ENCODE data around the gene ELL3. TPM values are rescaled to one million over a fixed set of nuclear protein-coding genes. Genes with fewer than 3 reads are reported as not detected.

Gene ELL3
- total RNA-seq, 4 donors from 2014 or later = 34.7 to 84.1 (median 73.2) TPM

DNA sequence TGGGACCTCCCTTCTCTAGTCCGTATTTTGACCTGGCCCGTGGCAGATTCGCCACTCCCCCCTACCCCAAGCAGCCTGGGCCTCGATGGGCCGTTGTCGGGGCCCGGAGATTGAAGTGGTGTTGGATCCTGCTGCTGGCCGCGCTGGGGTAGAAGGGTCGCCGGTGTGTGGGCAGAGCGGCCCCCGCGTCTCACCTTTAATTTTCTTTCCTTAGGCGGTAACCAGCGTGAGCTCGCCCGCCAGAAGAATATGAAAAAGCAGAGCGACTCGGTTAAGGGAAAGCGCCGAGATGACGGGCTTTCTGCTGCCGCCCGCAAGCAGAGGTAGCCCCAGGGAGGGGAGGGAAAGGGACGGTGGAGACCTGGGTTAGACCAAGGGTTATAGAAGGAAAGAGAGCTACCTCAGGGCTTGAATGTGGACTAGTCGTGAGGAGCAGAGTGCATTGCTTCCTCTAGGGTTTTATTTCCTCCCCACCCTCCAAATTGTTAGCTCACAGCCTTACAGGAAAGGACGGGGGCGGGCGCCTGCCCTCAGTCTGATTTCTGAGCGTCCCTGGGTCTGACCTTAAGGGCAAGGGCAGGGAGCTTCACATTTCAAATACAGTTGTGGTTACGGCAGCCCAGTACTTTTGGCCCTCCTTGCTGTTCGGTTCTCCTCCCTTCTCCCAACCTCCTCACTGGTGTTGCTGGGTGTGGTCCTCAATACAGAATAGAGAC lies 16.2 kb upstream of the ELL3 start:
- TF ChIP-seq, protein P1, sequence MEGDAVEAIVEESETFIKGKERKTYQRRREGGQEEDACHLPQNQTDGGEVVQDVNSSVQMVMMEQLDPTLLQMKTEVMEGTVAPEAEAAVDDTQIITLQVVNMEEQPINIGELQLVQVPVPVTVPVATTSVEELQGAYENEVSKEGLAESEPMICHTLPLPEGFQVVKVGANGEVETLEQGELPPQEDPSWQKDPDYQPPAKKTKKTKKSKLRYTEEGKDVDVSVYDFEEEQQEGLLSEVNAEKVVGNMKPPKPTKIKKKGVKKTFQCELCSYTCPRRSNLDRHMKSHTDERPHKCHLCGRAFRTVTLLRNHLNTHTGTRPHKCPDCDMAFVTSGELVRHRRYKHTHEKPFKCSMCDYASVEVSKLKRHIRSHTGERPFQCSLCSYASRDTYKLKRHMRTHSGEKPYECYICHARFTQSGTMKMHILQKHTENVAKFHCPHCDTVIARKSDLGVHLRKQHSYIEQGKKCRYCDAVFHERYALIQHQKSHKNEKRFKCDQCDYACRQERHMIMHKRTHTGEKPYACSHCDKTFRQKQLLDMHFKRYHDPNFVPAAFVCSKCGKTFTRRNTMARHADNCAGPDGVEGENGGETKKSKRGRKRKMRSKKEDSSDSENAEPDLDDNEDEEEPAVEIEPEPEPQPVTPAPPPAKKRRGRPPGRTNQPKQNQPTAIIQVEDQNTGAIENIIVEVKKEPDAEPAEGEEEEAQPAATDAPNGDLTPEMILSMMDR (IDR thresholded peaks at IDR 0.05) = peak in 3 of 6 experiments; percentile 13 to 26 (median 22)
- peak in 1 of 2 donors; percentile 27 for TF ChIP-seq POLR2A (IDR thresholded peaks at IDR 0.05)
- H3K4me1 ChIP-seq = peaks cover 2 to 35% (median 7%) of the 10 kb centered on the region in 4 donors
- H3K27me3 ChIP-seq = no peaks in the 10 kb centered on the region
- DNase-seq = peak in 2 of 3 donors; percentile 59
- H3K9me3 ChIP-seq = no peaks in the 10 kb centered on the region
- peak overlapping the region; percentile 67 to 95 (median 86) for H3K4me3 ChIP-seq
- peak overlapping the region; percentile 90 to 100 (median 94) for H3K27ac ChIP-seq
- H3K36me3 ChIP-seq = peaks cover 0 to 36% (median 0%) of the 10 kb centered on the region in 3 donors

DNA sequence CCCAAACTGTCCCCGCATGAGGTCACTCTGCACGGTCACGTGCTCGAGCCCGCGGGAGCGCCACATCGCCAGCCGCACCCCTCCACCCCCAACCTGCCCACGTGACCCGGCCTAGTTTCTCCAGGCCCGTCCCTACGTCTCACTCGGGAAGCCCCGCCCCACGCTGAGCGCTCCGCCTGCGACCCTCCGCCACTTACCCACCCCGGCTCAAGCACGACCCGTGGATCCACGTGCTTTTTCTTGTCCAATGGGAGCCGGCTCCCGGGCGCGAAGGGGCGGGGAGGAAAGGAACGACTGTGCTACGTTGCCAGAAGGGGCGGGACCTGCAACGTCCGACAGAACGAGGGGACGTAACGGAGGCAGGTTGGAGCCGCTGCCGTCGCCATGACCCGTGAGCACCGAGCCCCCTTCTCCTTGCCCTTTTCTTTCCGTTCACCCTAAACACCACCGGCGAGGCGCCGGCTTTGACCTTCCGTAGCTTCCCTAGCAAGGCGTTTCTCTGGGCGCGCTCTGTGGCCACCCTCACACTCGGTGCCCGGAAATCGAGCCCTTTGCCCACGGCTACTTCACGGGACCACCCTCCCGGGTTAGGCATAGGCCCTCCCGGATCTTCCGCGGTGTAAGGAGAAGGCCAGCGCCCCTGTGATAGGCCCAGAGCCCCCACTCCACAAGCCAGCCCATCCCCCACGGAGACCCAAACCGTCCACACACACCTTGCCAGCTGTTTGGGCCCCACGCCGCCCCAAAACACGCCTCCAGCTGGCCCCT lies 15.4 kb upstream of the ELL3 start, which contains the start of gene SERF2:
SERF2 (plus strand) TSS at position 328 of the 768 bp plus-strand sequence; CDS start at position 385, 57 bp downstream.
- H3K4me1 ChIP-seq = peaks cover 2 to 30% (median 7%) of the 10 kb centered on the region in 4 donors
- TF ChIP-seq POLR2A (IDR thresholded peaks at IDR 0.05) = peak; percentile 98 to 100
- TF ChIP-seq, protein P1 (IDR thresholded peaks at IDR 0.05) = no peak
- H3K27ac ChIP-seq = peak within 1 kb of the TSS; percentile 90 to 100 (median 94)
- H3K36me3 ChIP-seq = peaks cover 0 to 36% (median 0%) of the 10 kb centered on the region in 3 donors
- peak within 1 kb of the TSS; percentile 67 to 95 (median 86) for H3K4me3 ChIP-seq
- DNase-seq = peak; percentile 100
- H3K27me3 ChIP-seq = no peaks in the 10 kb centered on the region
- no peaks in the 10 kb centered on the region for H3K9me3 ChIP-seq

DNA sequence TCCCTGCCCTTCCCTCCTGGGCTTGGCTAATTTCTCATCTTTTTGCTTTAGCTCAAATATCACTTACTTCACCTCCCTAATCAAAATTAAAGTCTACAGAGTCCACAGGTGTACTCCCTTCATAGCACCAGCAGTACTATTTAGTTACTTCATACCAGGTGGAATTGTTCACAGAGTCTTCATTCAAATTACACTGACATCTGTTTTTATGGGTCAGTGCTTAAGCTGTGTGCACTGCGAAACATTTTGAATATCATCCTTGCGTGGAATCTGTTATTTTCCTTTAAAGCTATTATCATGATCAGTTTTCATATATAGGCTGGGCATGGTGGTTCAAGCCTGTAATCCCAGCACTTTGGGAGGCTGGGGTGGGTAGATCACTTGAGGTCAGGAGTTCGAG lies 12.6 kb upstream of the ELL3 start:
- H3K36me3 ChIP-seq = peaks cover 0 to 12% (median 0%) of the 10 kb centered on the region in 3 donors
- TF ChIP-seq, protein P1 (IDR thresholded peaks at IDR 0.05) = no peak
- TF ChIP-seq POLR2A (IDR thresholded peaks at IDR 0.05) = no peak
- H3K4me3 ChIP-seq = no peak overlapping the region
- H3K27ac ChIP-seq = peak overlapping the region in 2 of 4 donors; percentile 68 to 90
- H3K4me1 ChIP-seq = peaks cover 2 to 14% (median 6%) of the 10 kb centered on the region in 4 donors
- H3K9me3 ChIP-seq = no peaks in the 10 kb centered on the region
- DNase-seq = no peak
- H3K27me3 ChIP-seq = no peaks in the 10 kb centered on the region

DNA sequence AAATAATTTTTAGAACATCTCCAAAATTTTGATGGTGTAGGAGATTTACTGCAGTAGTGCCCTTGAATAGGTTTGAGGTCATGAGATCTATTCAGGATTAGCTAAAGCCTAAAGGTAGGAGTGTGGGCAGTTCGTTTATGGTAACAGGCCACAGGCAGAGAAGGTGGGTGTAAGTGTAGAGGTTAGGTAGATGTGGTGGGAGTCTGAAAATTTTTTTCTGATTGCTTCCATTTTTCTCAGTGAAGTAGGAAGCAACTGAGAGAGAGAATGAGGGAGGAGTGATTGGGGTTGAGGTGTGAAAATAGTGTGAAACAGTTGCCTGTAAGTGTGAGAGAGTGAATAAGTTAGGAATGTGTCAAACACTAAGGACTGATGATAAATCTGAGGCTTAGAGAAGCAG lies 2.2 kb upstream of the ELL3 start:
- Histone ChIP-seq H3K9me3 (no peaks in the 10 kb centered on the region), H3K27ac (no peak overlapping the region), H3K4me1 (peaks cover 0 to 15% (median 3%) of the 10 kb centered on the region in 4 donors), H3K36me3 (peaks cover 0 to 7% (median 0%) of the 10 kb centered on the region in 3 donors), H3K4me3 (no peak overlapping the region), H3K27me3 (no peaks in the 10 kb centered on the region)
- no peak for TF ChIP-seq POLR2A (IDR thresholded peaks at IDR 0.05)
- TF ChIP-seq, protein P1 (IDR thresholded peaks at IDR 0.05) = no peak
- DNase-seq = no peak

DNA sequence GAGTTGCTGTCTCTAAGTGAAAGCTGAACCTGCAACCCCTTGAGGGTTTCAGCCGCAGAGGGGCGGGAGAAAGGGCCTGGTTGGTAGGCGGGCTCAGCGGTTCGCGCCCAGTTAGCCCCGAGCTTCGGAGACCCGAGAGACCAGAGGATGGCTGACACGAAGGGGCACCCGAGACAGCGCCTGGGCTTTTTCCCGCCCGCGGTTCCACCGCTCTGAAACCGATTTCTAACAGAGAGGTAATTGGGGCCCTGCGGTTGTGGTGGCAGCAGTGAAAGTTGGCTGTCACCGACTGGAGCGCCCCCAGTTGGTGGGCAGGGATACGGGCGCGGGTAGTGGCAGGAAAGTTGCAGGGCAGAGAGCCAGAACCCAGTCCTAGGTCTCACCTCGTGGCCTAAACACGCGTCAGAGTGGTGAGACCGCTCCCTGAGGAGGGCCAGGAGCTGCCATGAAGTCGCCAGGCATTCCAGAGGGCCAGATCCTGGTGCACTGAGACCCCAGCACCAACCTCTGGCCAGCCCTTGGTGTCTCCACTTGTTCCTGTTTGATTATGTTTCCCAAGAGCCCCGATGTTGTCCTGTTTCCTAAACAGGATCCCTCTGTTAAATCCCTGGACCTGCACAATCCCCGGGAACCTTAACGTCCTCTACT lies 625 bp upstream of the ELL3 start:
- Histone ChIP-seq H3K36me3 (peaks cover 0 to 23% (median 0%) of the 10 kb centered on the region in 3 donors), H3K9me3 (no peaks in the 10 kb centered on the region), H3K27me3 (no peaks in the 10 kb centered on the region), H3K4me1 (peaks cover 0 to 15% (median 3%) of the 10 kb centered on the region in 4 donors), H3K27ac (peak overlapping the region; percentile 85 to 98 (median 90)), H3K4me3 (peak overlapping the region; percentile 55 to 76 (median 67))
- peak; percentile 77 to 91 (median 91) for DNase-seq
- TF ChIP-seq, protein P1 (IDR thresholded peaks at IDR 0.05) = peak; percentile 71 to 88 (median 81)
- TF ChIP-seq POLR2A (IDR thresholded peaks at IDR 0.05) = peak in 1 of 2 donors; percentile 33
